HEK293 (cell line): ENCODE results near the gene ZCWPW1.

Source experiments
- EGR2 ChIP-seq: fragments of 450-650 bp; formaldehyde crosslinking; IDR thresholded peaks from 2 replicates; pipeline ENCODE4 v1.5.1; 2016; ENCODE audit warnings: low read depth, missing biosample characterization, missing genetic modification characterization
- GFI1B ChIP-seq: fragments of 450-650 bp; formaldehyde crosslinking; IDR thresholded peaks from 2 replicates; pipeline ENCODE4 v1.5.1; 2016; ENCODE audit warnings: missing biosample characterization, missing genetic modification characterization
- GLI2 ChIP-seq: fragments of 450-650 bp; formaldehyde crosslinking; IDR thresholded peaks from 2 replicates; pipeline ENCODE4; 2017; ENCODE audit warnings: missing biosample characterization, missing genetic modification characterization, low read depth, borderline replicate concordance
- GLIS1 ChIP-seq: fragments of 450-650 bp; formaldehyde crosslinking; IDR thresholded peaks from 2 replicates; pipeline ENCODE4 v1.5.1; 2016; ENCODE audit warnings: missing biosample characterization, missing genetic modification characterization
- MYNN ChIP-seq: fragments of 450-650 bp; formaldehyde crosslinking; IDR thresholded peaks from 2 replicates; pipeline ENCODE4 v1.5.1; 2016; ENCODE audit warnings: missing biosample characterization, missing genetic modification characterization, borderline replicate concordance
- MZF1 ChIP-seq: fragments of 450-650 bp; formaldehyde crosslinking; IDR thresholded peaks from 2 replicates; pipeline ENCODE4 v1.5.1; 2017; ENCODE audit warnings: missing biosample characterization, missing genetic modification characterization, borderline replicate concordance
- PATZ1 ChIP-seq: fragments of 450-650 bp; formaldehyde crosslinking; IDR thresholded peaks from 2 replicates; pipeline ENCODE4 v1.5.1; 2016; ENCODE audit warnings: missing biosample characterization, missing genetic modification characterization
- PRDM6 ChIP-seq: fragments of 450-650 bp; formaldehyde crosslinking; IDR thresholded peaks from 2 replicates; pipeline ENCODE4 v1.5.1; 2017; ENCODE audit warnings: missing biosample characterization, missing genetic modification characterization
- SCRT2 ChIP-seq: fragments of 450-650 bp; formaldehyde crosslinking; IDR thresholded peaks from 2 replicates; pipeline ENCODE4 v1.5.1; 2016; ENCODE audit warnings: missing biosample characterization, missing genetic modification characterization
- TRIM28 ChIP-seq: IDR thresholded peaks from 2 replicates; pipeline ENCODE4 v1.6.1; 2011; ENCODE audit warnings: low read length, control low read depth, borderline replicate concordance
- ZBTB17 ChIP-seq: fragments of 450-650 bp; formaldehyde crosslinking; IDR thresholded peaks from 2 replicates; pipeline ENCODE4 v1.5.1; 2016; ENCODE audit warnings: missing biosample characterization, missing genetic modification characterization
- ZBTB48 ChIP-seq: fragments of 450-650 bp; formaldehyde crosslinking; IDR thresholded peaks from 2 replicates; pipeline ENCODE4 v1.5.1; 2016; ENCODE audit warnings: missing biosample characterization, missing genetic modification characterization
- ZNF10 ChIP-seq: fragments of 450-650 bp; formaldehyde crosslinking; IDR thresholded peaks from 2 replicates; pipeline ENCODE4 v1.5.1; 2017; ENCODE audit warnings: missing biosample characterization, missing genetic modification characterization
- ZNF112 ChIP-seq: fragments of 450-650 bp; formaldehyde crosslinking; IDR thresholded peaks from 2 replicates; pipeline ENCODE4 v1.5.0; 2017; ENCODE audit warnings: missing biosample characterization, missing genetic modification characterization
- ZNF132 ChIP-seq: fragments of 450-650 bp; formaldehyde crosslinking; IDR thresholded peaks from 2 replicates; pipeline ENCODE4 v1.5.1; 2017; ENCODE audit warnings: missing biosample characterization, missing genetic modification characterization, borderline replicate concordance
- ZNF146 ChIP-seq: fragments of 450-650 bp; formaldehyde crosslinking; IDR thresholded peaks from 2 replicates; pipeline ENCODE4 v1.5.1; 2016; ENCODE audit warnings: missing biosample characterization, missing genetic modification characterization
- ZNF2 ChIP-seq: fragments of 450-650 bp; formaldehyde crosslinking; IDR thresholded peaks from 2 replicates; pipeline ENCODE4 v1.5.1; 2016; ENCODE audit warnings: missing biosample characterization, missing genetic modification characterization
- ZNF202 ChIP-seq: fragments of 450-650 bp; formaldehyde crosslinking; IDR thresholded peaks from 2 replicates; pipeline ENCODE4 v1.5.1; 2016; ENCODE audit warnings: missing biosample characterization, missing genetic modification characterization, borderline replicate concordance
- ZNF214 ChIP-seq: fragments of 450-650 bp; formaldehyde crosslinking; IDR thresholded peaks from 2 replicates; pipeline ENCODE4 v1.5.1; 2017; ENCODE audit warnings: missing biosample characterization, mild to moderate bottlenecking, missing genetic modification characterization, borderline replicate concordance
- ZNF266 ChIP-seq: fragments of 450-650 bp; formaldehyde crosslinking; IDR thresholded peaks from 2 replicates; pipeline ENCODE4 v1.5.1; 2016; ENCODE audit warnings: missing biosample characterization, missing genetic modification characterization, low read depth
- ZNF311 ChIP-seq: fragments of 450-650 bp; formaldehyde crosslinking; IDR thresholded peaks from 2 replicates; pipeline ENCODE4 v1.5.1; 2017; ENCODE audit warnings: missing biosample characterization, missing genetic modification characterization, borderline replicate concordance
- ZNF341 ChIP-seq: fragments of 450-650 bp; formaldehyde crosslinking; IDR thresholded peaks from 2 replicates; pipeline ENCODE4; 2016; ENCODE audit warnings: low read depth, missing biosample characterization, missing genetic modification characterization
- ZNF37A ChIP-seq: fragments of 450-650 bp; IDR thresholded peaks from 2 replicates; pipeline ENCODE4 v1.5.1; 2018; ENCODE audit warnings: missing biosample characterization, missing genetic modification characterization
- ZNF423 ChIP-seq: fragments of 450-650 bp; formaldehyde crosslinking; IDR thresholded peaks from 2 replicates; pipeline ENCODE4 v1.5.1; 2016; ENCODE audit warnings: missing biosample characterization, missing genetic modification characterization
- ZNF48 ChIP-seq: fragments of 450-650 bp; formaldehyde crosslinking; IDR thresholded peaks from 2 replicates; pipeline ENCODE4 v1.5.1; 2016; ENCODE audit warnings: missing biosample characterization, missing genetic modification characterization
- ZNF529 ChIP-seq: fragments of 450-650 bp; formaldehyde crosslinking; IDR thresholded peaks from 2 replicates; pipeline ENCODE4 v1.5.1; 2017; ENCODE audit warnings: missing genetic modification characterization, missing biosample characterization; ENCODE audit not compliant: insufficient replicate concordance
- ZNF610 ChIP-seq: fragments of 450-650 bp; formaldehyde crosslinking; IDR thresholded peaks from 2 replicates; pipeline ENCODE4 v1.5.1; 2016; ENCODE audit warnings: missing biosample characterization, missing genetic modification characterization, borderline replicate concordance
- ZNF677 ChIP-seq: fragments of 450-650 bp; IDR thresholded peaks from 2 replicates; pipeline ENCODE4 v1.5.0; 2018; ENCODE audit warnings: missing biosample characterization, mild to moderate bottlenecking, missing genetic modification characterization, moderate library complexity
- ZNF777 ChIP-seq: fragments of 450-650 bp; formaldehyde crosslinking; IDR thresholded peaks from 2 replicates; pipeline ENCODE4 v1.5.1; 2017; ENCODE audit warnings: missing biosample characterization, missing genetic modification characterization, borderline replicate concordance
- TF ChIP-seq, protein P1 (sequence below): fragments of 450-650 bp; formaldehyde crosslinking; IDR thresholded peaks from 2 replicates; pipeline ENCODE4 v1.5.1; 2016; ENCODE audit warnings: missing biosample characterization, missing genetic modification characterization
- TF ChIP-seq, protein P2 (sequence below): fragments of 450-650 bp; formaldehyde crosslinking; IDR thresholded peaks from 2 replicates; pipeline ENCODE4 v1.5.1; 2017; ENCODE audit warnings: missing biosample characterization, missing genetic modification characterization
- TF ChIP-seq, protein P3 (sequence below): fragments of 450-650 bp; formaldehyde crosslinking; IDR thresholded peaks from 2 replicates; pipeline ENCODE4 v1.5.1; 2016; ENCODE audit warnings: missing biosample characterization, missing genetic modification characterization

Gene ZCWPW1

GRCh38 chr7:100465702-100466311 is 37.3 kb upstream of the ZCWPW1 start (continued):
- TF ChIP-seq EGR2 (tag by site-specific recombination) = 0 out of 2 replicates have a peak, but pooled peaks have one; percentile 14
- peak; percentile 50; the same call in 1 of the 2 replicates for TF ChIP-seq ZBTB17 (tag by site-specific recombination)
- TF ChIP-seq, protein P1, sequence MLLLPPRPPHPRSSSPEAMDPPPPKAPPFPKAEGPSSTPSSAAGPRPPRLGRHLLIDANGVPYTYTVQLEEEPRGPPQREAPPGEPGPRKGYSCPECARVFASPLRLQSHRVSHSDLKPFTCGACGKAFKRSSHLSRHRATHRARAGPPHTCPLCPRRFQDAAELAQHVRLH (tag by site-specific recombination) = no peak
- no peak for TF ChIP-seq ZNF610 (tag by site-specific recombination)
- TF ChIP-seq TRIM28 = no peak
- TF ChIP-seq MZF1 (tag by site-specific recombination) = peak; percentile 81
- TF ChIP-seq PATZ1 = peak; percentile 53; the same call in 1 of the 2 replicates
- TF ChIP-seq ZNF2 (tag by site-specific recombination) = no peak
- no peak for TF ChIP-seq ZNF146 (tag by site-specific recombination)
- TF ChIP-seq MYNN (tag by site-specific recombination) = no peak
- no peak for TF ChIP-seq ZNF266
- TF ChIP-seq ZNF132 (tag by site-specific recombination) = no peak
- TF ChIP-seq ZNF677 (tag by site-specific recombination) = no peak
- TF ChIP-seq ZNF529 (tag by site-specific recombination) = no peak
- TF ChIP-seq ZNF10 (tag by site-specific recombination) = no peak
- TF ChIP-seq ZNF37A (tag by site-specific recombination) = no peak
- no peak for TF ChIP-seq GLI2 (tag by site-specific recombination)
- TF ChIP-seq ZNF202 (tag by site-specific recombination) = no peak
- TF ChIP-seq, protein P2, sequence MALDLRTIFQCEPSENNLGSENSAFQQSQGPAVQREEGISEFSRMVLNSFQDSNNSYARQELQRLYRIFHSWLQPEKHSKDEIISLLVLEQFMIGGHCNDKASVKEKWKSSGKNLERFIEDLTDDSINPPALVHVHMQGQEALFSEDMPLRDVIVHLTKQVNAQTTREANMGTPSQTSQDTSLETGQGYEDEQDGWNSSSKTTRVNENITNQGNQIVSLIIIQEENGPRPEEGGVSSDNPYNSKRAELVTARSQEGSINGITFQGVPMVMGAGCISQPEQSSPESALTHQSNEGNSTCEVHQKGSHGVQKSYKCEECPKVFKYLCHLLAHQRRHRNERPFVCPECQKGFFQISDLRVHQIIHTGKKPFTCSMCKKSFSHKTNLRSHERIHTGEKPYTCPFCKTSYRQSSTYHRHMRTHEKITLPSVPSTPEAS (tag by site-specific recombination) = no peak
- no peak for TF ChIP-seq ZNF48 (tag by site-specific recombination)
- no peak for TF ChIP-seq ZNF341 (tag by site-specific recombination)
- no peak for TF ChIP-seq GFI1B (tag by site-specific recombination)
- no peak for TF ChIP-seq ZNF777
- peak; percentile 68 for TF ChIP-seq ZBTB48
- TF ChIP-seq ZNF214 (tag by site-specific recombination) = no peak
- peak; percentile 81 for TF ChIP-seq GLIS1 (tag by site-specific recombination)
- TF ChIP-seq ZNF311 (tag by site-specific recombination) = no peak
- TF ChIP-seq ZNF423 (tag by site-specific recombination) = peak; percentile 29; the same call in 1 of the 2 replicates
- TF ChIP-seq, protein P3, sequence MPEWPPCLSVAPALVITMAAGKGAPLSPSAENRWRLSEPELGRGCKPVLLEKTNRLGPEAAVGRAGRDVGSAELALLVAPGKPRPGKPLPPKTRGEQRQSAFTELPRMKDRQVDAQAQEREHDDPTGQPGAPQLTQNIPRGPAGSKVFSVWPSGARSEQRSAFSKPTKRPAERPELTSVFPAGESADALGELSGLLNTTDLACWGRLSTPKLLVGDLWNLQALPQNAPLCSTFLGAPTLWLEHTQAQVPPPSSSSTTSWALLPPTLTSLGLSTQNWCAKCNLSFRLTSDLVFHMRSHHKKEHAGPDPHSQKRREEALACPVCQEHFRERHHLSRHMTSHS = no peak
- no peak for TF ChIP-seq ZNF112 (tag by site-specific recombination)
- TF ChIP-seq PRDM6 (tag by site-specific recombination) = no peak
- TF ChIP-seq SCRT2 (tag by site-specific recombination) = no peak
